GM19351 (cell line): Measurements from ENCODE around the gene KEL.

Source experiments
- ATAC-seq: cut with Tn5 transposase; IDR thresholded peaks from one replicate; pipeline ENCODE4 v1.9.1; 2021; ENCODE audit warnings: mild to moderate bottlenecking, moderate library complexity; ENCODE audit not compliant: unreplicated experiment

KEL gene

GRCh38 chr7:142899661-142900060 is 62.5 kb downstream of the KEL start:
- no peak for ATAC-seq

GRCh38 chr7:142898377-142899170 is 63.6 kb downstream of the KEL start:
- no peak for ATAC-seq

- ATAC-seq: no peak
Measured at GRCh38 chr7:142897691-142898090, 64.5 kb downstream of the KEL start.

DNA sequence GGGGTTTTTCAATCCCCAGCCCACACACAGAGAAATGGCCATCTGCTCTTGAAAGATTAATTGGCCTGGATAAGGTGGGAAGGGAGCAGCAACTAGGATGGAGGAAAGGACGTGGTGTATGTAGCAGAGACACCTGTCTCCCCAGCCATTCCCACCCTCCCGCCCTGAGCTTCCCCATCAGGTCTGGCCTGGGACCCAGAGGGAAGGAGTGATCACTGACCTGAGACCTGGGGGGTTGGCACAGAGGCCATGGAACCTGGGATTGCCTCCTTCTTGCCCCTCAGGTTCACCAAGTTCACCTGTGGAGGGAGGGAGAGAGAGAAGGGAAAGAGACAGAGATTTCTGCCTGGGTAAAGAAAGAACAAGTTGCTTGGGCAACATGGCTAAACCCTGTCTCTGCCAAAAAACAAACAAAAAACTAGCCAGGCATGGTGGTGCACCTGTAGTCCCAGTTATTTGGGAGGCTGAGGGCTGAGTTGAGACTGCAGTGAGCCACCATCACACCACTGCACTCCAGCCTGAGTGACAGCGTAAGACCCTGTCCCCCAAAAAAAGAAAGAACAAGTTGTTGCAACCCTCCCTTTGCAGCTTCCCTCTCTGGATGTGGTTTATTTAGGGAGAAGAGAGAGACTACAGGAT is 65.3 kb downstream of the KEL start:
- ATAC-seq: no peak

DNA sequence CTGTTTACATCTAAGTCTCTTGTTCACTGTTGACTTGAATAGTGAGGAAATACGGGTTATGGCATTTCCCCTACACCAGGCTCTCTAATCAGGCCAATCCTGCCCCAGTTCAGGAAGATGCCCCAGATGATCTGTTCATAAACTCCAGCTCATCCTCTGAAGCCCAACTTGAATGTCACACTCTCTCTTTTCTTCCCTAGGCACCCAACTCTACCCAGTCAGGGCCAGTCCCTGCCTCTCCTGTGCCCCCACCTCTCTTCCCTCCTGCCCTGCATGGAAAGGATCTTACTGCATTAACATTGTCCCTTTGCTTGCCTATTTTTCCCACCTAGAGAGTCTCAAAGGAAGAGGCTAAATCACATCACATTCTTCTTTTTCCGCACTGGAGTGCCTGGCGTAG is 66.0 kb downstream of the KEL start:
- ATAC-seq: no peak

DNA sequence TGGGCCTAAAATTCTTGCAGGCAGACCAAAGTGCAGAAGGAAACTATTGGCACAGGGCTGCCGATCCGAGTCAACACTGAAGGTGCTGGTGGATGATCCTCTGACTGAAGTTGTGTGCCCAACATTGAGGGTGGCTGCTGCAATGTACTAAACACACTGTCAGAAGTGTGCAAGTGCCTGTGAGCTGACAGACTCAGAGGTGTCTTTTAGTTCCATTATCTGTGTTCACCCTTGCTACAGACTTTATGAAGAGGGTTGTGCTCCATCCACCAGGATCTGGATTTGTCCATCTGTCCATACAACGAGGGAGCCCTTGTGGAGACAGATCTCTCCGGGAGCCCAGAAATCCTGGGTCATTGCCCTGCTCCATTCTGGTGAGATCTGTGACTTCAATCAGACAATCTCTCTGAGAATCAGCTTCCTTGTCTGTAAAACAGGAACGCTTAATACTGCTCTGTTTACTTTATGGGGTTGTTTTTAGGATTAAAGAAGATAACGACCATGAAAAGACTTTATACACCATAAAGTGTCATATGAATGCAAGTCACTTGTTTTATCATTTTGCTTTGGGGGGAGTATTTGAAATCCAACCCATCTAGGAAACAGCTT is 67.1 kb downstream of the KEL start:
- no peak for ATAC-seq

DNA sequence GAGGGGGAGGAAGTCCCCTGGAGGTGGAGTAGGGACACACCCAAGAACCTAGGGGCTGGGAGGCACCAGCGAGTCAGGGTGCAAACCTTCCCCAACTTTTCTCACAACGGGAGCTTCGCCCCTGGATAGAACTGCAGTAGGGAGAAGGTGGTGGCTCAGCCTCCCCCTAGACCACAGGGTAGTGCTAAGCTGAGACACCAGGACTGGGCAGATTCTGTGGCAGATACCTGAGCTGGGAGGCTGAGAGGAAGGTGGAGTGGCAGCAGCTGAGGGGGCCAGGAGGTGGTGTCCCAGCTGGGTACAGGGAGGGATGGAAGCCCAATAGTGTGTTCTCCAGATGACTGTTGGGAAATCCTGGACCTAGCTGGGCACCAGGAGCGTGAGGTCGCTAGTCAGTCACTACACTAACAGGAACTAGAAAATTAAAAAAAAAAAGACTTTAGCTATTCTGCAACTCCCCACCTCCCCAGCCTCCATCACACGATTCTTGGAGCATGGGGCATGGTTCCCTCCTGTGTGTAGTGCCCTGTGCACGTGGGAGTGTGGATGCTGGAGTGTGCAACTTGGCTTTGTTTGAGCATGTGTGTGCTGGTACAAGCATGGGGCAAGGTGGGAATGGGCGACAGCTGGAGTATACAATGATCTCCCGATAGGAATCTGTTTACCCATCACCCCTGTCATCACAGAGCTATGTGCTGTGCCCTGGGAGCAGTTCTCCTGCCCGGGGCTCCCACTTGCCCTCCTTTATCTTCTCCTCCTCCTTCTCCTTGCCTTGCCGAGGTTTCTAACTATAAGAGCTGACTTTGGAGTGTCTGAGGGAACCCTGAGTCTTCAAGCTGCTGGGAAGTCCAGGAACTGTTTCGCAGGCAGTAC is 67.8 kb downstream of the KEL start:
- ATAC-seq: no peak

DNA sequence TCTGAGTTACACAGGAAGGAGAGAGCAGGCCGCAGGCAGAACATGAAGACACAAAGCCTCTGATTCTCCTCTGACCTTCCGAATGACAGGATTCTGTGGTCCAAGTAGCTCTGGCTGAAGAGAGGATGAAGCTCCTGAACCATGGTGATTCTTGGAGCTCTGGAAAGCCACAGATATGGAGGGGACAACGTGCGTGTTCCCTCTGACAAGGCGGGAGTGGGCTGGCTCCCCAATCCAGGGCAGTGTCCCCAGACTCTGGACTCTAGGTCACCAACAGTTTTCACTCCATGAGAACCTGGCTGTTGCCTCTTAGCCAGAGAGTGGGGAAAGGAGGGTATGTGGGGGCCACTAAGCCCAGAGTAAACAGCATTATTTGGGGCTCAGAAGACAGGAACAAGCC is 69.2 kb downstream of the KEL start:
- ATAC-seq: no peak

GRCh38 chr7:142891490-142892082 is 70.6 kb downstream of the KEL start:
- ATAC-seq: no peak
